ENCODE results near the gene IL31RA.

IL31RA gene

GRCh38 chr5:55902696-55903095, 51.5 kb downstream of the IL31RA start:
- TF ChIP-seq OSR1 (CRISPR knock-in tag; IDR thresholded peaks at IDR 0.05) (no peak), GLIS3 (CRISPR knock-in tag; IDR thresholded peaks at IDR 0.05) (no peak), ZC3H10 (CRISPR knock-in tag; IDR thresholded peaks at IDR 0.05) (no peak)
- TF ChIP-seq, protein P1, sequence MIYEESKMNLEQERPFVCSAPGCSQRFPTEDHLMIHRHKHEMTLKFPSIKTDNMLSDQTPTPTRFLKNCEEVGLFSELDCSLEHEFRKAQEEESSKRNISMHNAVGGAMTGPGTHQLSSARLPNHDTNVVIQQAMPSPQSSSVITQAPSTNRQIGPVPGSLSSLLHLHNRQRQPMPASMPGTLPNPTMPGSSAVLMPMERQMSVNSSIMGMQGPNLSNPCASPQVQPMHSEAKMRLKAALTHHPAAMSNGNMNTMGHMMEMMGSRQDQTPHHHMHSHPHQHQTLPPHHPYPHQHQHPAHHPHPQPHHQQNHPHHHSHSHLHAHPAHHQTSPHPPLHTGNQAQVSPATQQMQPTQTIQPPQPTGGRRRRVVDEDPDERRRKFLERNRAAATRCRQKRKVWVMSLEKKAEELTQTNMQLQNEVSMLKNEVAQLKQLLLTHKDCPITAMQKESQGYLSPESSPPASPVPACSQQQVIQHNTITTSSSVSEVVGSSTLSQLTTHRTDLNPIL (CRISPR knock-in tag; IDR thresholded peaks at IDR 0.05; ENCODE audit: low read depth) = no peak

DNA sequence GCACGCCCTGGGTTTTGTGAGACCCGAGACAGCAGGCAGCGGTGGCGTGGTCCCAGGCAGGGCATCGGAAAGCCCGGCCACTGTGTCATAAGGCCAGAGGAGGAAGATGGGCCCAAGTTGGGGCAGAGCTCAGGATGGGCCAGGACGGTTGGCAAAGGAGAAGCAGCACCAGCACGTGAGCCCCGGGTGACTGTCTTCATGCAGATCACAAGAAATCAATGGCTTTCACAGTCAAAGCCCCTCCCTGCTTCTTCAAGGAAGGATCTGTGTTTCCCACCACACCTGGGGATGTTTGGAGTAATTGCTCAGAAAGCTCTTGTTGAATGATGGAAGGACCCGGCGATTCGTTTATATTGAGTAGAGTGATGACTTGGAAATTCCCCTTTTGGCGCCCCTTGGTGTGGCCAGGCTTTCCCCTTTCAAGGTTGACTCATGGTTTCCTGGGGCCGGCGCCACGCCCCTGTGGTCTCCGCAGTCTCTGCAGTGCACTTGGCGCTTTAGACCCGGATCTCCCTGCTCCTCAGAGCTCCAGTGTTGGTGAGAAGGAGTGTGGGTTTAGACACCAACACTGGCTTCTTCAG, 52.1 kb downstream of the IL31RA start:
- TF ChIP-seq ZFP30 (CRISPR knock-in tag; IDR thresholded peaks at IDR 0.05) = no peak
- no peak for TF ChIP-seq ESRRG (CRISPR knock-in tag; IDR thresholded peaks at IDR 0.05)
- no peak for TF ChIP-seq CSRNP3 (CRISPR knock-in tag; IDR thresholded peaks at IDR 0.05)
- TF ChIP-seq, protein P1 (CRISPR knock-in tag; IDR thresholded peaks at IDR 0.05; ENCODE audit: low read depth) = no peak
- TF ChIP-seq POU6F1 (CRISPR knock-in tag; IDR thresholded peaks at IDR 0.05; ENCODE audit: borderline replicate concordance, low read depth) = no peak
- TF ChIP-seq RARB (CRISPR knock-in tag; IDR thresholded peaks at IDR 0.05) = no peak
- TF ChIP-seq CSDC2 (CRISPR knock-in tag; IDR thresholded peaks at IDR 0.05) = no peak
- no peak for TF ChIP-seq ZNF70 (CRISPR knock-in tag; IDR thresholded peaks at IDR 0.05)
- no peak for TF ChIP-seq SNAI2 (CRISPR knock-in tag; IDR thresholded peaks at IDR 0.05)
- TF ChIP-seq TCF4 (CRISPR knock-in tag; IDR thresholded peaks at IDR 0.05; ENCODE audit: borderline replicate concordance) = no peak
- no peak for TF ChIP-seq ARNTL (CRISPR knock-in tag; IDR thresholded peaks at IDR 0.05; ENCODE audit: borderline replicate concordance, low read depth)
- TF ChIP-seq GLIS3 (CRISPR knock-in tag; IDR thresholded peaks at IDR 0.05) = no peak
- TF ChIP-seq TOX (CRISPR knock-in tag; IDR thresholded peaks at IDR 0.05; ENCODE audit: borderline replicate concordance) = no peak
- TF ChIP-seq ZFP3 (CRISPR knock-in tag; IDR thresholded peaks at IDR 0.05) = no peak
- no peak for TF ChIP-seq ISL1 (CRISPR knock-in tag; IDR thresholded peaks at IDR 0.05)
- no peak for TF ChIP-seq ZNF565 (CRISPR knock-in tag; conservative IDR thresholded peaks at IDR 0.05; ENCODE audit: low read depth)
- no peak for TF ChIP-seq TSHZ2 (CRISPR knock-in tag; IDR thresholded peaks at IDR 0.05)
- no peak for ATAC-seq

More at GRCh38 chr5:55902696-55903095, 51.5 kb downstream of the IL31RA start:
- ATAC-seq = no peak

DNA sequence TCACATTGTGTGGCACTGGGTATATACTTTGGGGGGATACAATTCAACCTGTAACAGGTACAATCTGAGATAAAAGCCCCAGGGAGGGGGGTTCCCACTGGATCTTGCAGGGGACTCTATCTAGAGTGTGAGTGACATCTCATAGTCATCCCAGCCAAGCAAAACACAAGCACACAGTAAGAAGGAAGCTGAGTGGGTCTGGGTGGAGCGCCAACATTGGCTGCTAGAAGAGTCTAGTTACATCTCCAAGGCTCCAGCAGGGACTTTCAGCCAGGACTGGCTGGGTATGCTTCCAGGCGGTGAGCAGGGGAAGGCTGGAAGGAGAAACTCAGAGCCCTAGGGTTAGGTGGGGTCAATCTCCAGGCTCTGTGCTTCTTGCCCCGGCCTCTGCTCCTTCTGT, 53.0 kb downstream of the IL31RA start:
- no peak; the same call in 2 of the 3 replicates for ATAC-seq
- TF ChIP-seq ZFP30 (CRISPR knock-in tag; IDR thresholded peaks at IDR 0.05) = no peak
- no peak for TF ChIP-seq OSR1 (CRISPR knock-in tag; IDR thresholded peaks at IDR 0.05)
- no peak for TF ChIP-seq PPARA (CRISPR knock-in tag; IDR thresholded peaks at IDR 0.05; ENCODE audit: borderline replicate concordance)
- TF ChIP-seq ARNTL (CRISPR knock-in tag; IDR thresholded peaks at IDR 0.05; ENCODE audit: borderline replicate concordance, low read depth) = no peak
- TF ChIP-seq POU6F1 (CRISPR knock-in tag; IDR thresholded peaks at IDR 0.05; ENCODE audit: borderline replicate concordance, low read depth) = no peak
- TF ChIP-seq TCF4 (CRISPR knock-in tag; IDR thresholded peaks at IDR 0.05; ENCODE audit: borderline replicate concordance) = no peak
- no peak for TF ChIP-seq ZNF70 (CRISPR knock-in tag; IDR thresholded peaks at IDR 0.05)
- TF ChIP-seq CSDC2 (CRISPR knock-in tag; IDR thresholded peaks at IDR 0.05) = no peak
- TF ChIP-seq ZFP3 (CRISPR knock-in tag; IDR thresholded peaks at IDR 0.05) = no peak
- no peak for TF ChIP-seq ESRRG (CRISPR knock-in tag; IDR thresholded peaks at IDR 0.05)
- no peak for TF ChIP-seq BACH2 (CRISPR knock-in tag; IDR thresholded peaks at IDR 0.05; ENCODE audit: borderline replicate concordance)
- no peak for TF ChIP-seq ZNF8 (CRISPR knock-in tag; IDR thresholded peaks at IDR 0.05)
- TF ChIP-seq TSHZ2 (CRISPR knock-in tag; IDR thresholded peaks at IDR 0.05) = no peak
